Measurements from ENCODE around the gene FAM13C. TPM values are rescaled to one million over a fixed set of nuclear protein-coding genes. Genes with fewer than 3 reads are reported as not detected.

Gene FAM13C
- total RNA-seq, 4 donors from 2014 or later = 1.8 to 47.9 (median 5.7) TPM

DNA sequence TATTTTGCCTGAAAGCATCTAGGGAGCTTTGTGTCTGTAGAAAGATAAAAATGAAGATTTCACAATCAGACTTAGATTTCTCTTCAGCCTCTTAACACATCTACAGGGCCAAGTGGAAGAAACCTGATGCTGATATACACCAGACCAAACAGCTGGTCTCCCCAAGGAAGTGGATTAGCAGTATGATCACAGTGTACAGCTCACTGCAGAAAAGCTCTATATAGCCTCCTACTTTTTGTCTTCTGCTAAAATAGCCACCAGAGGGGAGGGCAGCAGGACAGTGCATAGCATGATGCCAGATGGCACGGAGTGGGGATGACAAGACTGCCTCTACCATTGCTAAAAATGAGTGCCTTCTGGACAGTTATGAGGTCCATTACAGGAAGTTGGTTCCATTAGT lies 16.0 kb downstream of the FAM13C start:
- TF ChIP-seq, protein P1, sequence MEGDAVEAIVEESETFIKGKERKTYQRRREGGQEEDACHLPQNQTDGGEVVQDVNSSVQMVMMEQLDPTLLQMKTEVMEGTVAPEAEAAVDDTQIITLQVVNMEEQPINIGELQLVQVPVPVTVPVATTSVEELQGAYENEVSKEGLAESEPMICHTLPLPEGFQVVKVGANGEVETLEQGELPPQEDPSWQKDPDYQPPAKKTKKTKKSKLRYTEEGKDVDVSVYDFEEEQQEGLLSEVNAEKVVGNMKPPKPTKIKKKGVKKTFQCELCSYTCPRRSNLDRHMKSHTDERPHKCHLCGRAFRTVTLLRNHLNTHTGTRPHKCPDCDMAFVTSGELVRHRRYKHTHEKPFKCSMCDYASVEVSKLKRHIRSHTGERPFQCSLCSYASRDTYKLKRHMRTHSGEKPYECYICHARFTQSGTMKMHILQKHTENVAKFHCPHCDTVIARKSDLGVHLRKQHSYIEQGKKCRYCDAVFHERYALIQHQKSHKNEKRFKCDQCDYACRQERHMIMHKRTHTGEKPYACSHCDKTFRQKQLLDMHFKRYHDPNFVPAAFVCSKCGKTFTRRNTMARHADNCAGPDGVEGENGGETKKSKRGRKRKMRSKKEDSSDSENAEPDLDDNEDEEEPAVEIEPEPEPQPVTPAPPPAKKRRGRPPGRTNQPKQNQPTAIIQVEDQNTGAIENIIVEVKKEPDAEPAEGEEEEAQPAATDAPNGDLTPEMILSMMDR (IDR thresholded peaks at IDR 0.05) = no peak
- no peak for TF ChIP-seq POLR2A (IDR thresholded peaks at IDR 0.05)
- DNase-seq = no peak

DNA sequence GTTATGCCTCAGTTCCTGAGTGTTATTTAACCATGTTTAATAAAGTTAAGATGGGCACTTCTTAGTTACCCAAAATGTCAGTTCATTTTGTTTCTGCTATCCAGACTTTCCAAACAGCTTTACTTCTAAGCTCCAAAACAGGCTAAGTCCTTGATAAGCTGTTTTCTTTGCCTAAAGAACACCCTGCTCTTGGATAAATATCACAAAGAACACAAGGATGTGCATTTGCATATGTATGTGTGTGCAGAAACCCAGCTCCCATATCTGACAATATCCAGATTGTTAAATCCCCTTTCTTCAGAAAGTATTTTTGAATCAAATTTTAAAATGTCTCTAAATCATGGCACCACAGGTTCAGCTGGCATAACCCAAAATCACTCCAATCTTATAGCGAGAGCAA lies 19.6 kb downstream of the FAM13C start:
- Histone ChIP-seq H3K4me1 (no peaks in the 10 kb centered on the region), H3K9me3 (no peaks in the 10 kb centered on the region), H3K27ac (no peak overlapping the region), H3K4me3 (no peak overlapping the region), H3K27me3 (no peaks in the 10 kb centered on the region), H3K36me3 (no peaks in the 10 kb centered on the region)
- TF ChIP-seq, protein P1 (IDR thresholded peaks at IDR 0.05) = no peak
- no peak for TF ChIP-seq POLR2A (IDR thresholded peaks at IDR 0.05)
- DNase-seq = no peak

More for the DNA sequence above, 16.0 kb downstream of the FAM13C start:
- H3K4me1 ChIP-seq = no peaks in the 10 kb centered on the region
- H3K27me3 ChIP-seq = no peaks in the 10 kb centered on the region
- H3K27ac ChIP-seq = no peak overlapping the region
- H3K36me3 ChIP-seq = no peaks in the 10 kb centered on the region
- H3K9me3 ChIP-seq = no peaks in the 10 kb centered on the region
- H3K4me3 ChIP-seq = no peak overlapping the region

GRCh38 chr10:59342000-59342399 lies 20.3 kb downstream of the FAM13C start:
- Histone ChIP-seq H3K36me3 (no peaks in the 10 kb centered on the region), H3K27ac (no peak overlapping the region), H3K27me3 (no peaks in the 10 kb centered on the region), H3K4me1 (no peaks in the 10 kb centered on the region), H3K9me3 (no peaks in the 10 kb centered on the region), H3K4me3 (no peak overlapping the region)
- TF ChIP-seq, protein P1 (IDR thresholded peaks at IDR 0.05) = no peak
- no peak for TF ChIP-seq POLR2A (IDR thresholded peaks at IDR 0.05)
- no peak for DNase-seq

GRCh38 chr10:59340285-59340684 lies 22.1 kb downstream of the FAM13C start:
- no peak overlapping the region for H3K27ac ChIP-seq
- H3K4me3 ChIP-seq = no peak overlapping the region
- DNase-seq = no peak
- no peaks in the 10 kb centered on the region for H3K27me3 ChIP-seq
- TF ChIP-seq POLR2A (IDR thresholded peaks at IDR 0.05) = no peak
- TF ChIP-seq, protein P1 (IDR thresholded peaks at IDR 0.05) = no peak
- no peaks in the 10 kb centered on the region for H3K36me3 ChIP-seq
- no peaks in the 10 kb centered on the region for H3K9me3 ChIP-seq
- no peaks in the 10 kb centered on the region for H3K4me1 ChIP-seq

DNA sequence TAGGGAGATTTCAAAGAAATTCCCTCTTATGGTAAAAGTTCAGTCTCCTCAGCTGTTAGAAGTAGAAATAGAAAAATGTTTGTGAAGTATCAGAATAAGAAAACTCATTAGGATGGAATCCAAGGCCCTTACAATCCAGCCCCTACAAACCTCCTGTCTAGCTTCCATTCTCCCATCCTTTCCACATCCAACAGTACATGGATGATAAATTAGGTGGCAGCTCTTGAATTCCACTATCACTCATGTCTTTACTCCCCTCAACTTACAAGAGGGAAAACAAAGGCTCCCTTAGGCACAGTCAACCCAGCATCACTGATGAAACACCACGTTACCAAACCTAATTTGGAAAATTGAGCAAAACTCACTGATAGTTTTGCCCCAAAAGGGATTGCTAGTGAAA lies 23.0 kb downstream of the FAM13C start:
- TF ChIP-seq, protein P1 (IDR thresholded peaks at IDR 0.05) = no peak
- TF ChIP-seq POLR2A (IDR thresholded peaks at IDR 0.05) = no peak
- no peak for DNase-seq
- Histone ChIP-seq H3K27me3 (no peaks in the 10 kb centered on the region), H3K4me3 (no peak overlapping the region), H3K36me3 (no peaks in the 10 kb centered on the region), H3K27ac (no peak overlapping the region), H3K4me1 (no peaks in the 10 kb centered on the region), H3K9me3 (no peaks in the 10 kb centered on the region)

DNA sequence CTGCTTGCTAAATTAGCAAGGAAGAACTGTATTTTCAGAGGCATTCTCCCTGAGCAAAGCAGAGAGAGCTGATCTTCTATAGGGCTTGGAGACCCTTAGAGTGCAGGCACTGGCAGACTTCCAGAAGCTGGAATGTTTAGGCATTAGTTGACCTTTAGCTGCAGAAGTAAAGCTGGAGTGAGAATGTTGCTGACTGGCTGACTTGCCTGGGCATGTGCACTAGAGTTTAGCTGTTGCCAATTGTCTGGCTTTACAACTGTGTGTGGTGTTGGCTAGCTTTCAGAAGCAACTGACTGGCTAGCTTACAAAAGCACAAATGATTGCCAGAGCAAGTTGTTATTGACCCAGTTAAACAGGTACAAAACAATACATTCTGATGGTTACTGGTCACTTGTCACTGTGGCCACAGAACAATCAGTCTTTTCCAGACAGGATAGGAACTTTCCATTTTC lies 25.1 kb downstream of the FAM13C start:
- no peaks in the 10 kb centered on the region for H3K9me3 ChIP-seq
- H3K4me3 ChIP-seq = no peak overlapping the region
- no peaks in the 10 kb centered on the region for H3K36me3 ChIP-seq
- H3K27me3 ChIP-seq = no peaks in the 10 kb centered on the region
- DNase-seq = no peak
- H3K27ac ChIP-seq = peak overlapping the region in 1 of 4 donors; percentile 4
- no peaks in the 10 kb centered on the region for H3K4me1 ChIP-seq
- TF ChIP-seq, protein P1 (IDR thresholded peaks at IDR 0.05) = no peak
- TF ChIP-seq POLR2A (IDR thresholded peaks at IDR 0.05) = no peak

All from Peyer's patch (tissue), 4 donors.